Vagina (tissue), 2 donors: Measurements from ENCODE around the gene TCF21.

ENCODE experiments used
- POLR2A ChIP-seq, 2 donors: fragments of 450-650 bp; IDR thresholded peaks; one replicate each; pipeline ENCODE4 v1.6.1; 2017; ENCODE audit warnings: antibody characterized with exemption in 2 of 2, mild to moderate bottlenecking in 2 of 2, moderate library complexity in 2 of 2
- POLR2AphosphoS5 ChIP-seq, 2 donors: sonication (generic); formaldehyde crosslinking; IDR thresholded peaks; one replicate each; pipeline ENCODE4 v1.9.0; 2017; ENCODE audit warnings: antibody characterized with exemption in 2 of 2, mild to moderate bottlenecking in 2 of 2, low read depth in 1 of 2; ENCODE audit not compliant: insufficient read depth in 1 of 2
- TF ChIP-seq, protein P1 (sequence below), 3 experiments: fragments of 450-650 bp in 2 of 3; fragments of 200-600 bp in 1 of 3; sonication (generic) in 1 of 3; IDR thresholded peaks; one replicate each; pipeline ENCODE4 v1.5.1; 2017 to 2019; ENCODE audit warnings: antibody characterized with exemption in 3 of 3, mild to moderate bottlenecking in 2 of 3, moderate library complexity in 2 of 3

DNA sequence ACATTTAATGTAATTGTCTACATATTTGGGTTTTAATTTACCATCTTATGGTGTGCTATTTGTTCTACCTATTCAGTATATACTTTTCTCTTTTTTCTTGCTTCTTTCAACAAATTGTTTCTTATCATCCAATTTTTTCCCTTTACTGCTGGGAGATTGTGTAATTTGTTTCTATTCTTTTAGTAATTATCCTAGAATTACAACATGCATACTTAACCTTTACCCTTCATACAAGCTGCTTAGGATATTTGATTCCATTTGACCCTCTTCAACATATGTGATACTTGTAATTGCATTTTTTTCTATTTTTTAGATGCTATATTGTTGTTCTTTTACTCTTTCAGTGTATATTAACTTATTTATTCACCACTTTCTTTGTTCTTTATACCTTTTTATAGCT is 49.0 kb downstream of the TCF21 start:
- TF ChIP-seq, protein P1, sequence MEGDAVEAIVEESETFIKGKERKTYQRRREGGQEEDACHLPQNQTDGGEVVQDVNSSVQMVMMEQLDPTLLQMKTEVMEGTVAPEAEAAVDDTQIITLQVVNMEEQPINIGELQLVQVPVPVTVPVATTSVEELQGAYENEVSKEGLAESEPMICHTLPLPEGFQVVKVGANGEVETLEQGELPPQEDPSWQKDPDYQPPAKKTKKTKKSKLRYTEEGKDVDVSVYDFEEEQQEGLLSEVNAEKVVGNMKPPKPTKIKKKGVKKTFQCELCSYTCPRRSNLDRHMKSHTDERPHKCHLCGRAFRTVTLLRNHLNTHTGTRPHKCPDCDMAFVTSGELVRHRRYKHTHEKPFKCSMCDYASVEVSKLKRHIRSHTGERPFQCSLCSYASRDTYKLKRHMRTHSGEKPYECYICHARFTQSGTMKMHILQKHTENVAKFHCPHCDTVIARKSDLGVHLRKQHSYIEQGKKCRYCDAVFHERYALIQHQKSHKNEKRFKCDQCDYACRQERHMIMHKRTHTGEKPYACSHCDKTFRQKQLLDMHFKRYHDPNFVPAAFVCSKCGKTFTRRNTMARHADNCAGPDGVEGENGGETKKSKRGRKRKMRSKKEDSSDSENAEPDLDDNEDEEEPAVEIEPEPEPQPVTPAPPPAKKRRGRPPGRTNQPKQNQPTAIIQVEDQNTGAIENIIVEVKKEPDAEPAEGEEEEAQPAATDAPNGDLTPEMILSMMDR (IDR thresholded peaks at IDR 0.05): no peak
- no peak for TF ChIP-seq POLR2AphosphoS5 (IDR thresholded peaks at IDR 0.05; ENCODE audit: insufficient read depth in 1 of 2, low read depth in 1 of 2)
- TF ChIP-seq POLR2A (IDR thresholded peaks at IDR 0.05): no peak
